HUES6 (cell line): ENCODE measurements around the gene RHOT2.

ENCODE experiments used
- H3K27ac ChIP-seq: 2 replicates; pipeline ENCODE4 v1.7.0; 2013; ENCODE audit warnings: low read depth, mild to moderate bottlenecking, low read length, inconsistent platforms
- H3K27me3 ChIP-seq: 2 replicates; pipeline ENCODE4 v1.6.1; 2013; ENCODE audit warnings: low read length; ENCODE audit not compliant: control insufficient read depth, insufficient read depth
- H3K36me3 ChIP-seq: 2 replicates; pipeline ENCODE4 v1.6.1; 2013; ENCODE audit warnings: low read length; ENCODE audit not compliant: control insufficient read depth, insufficient read depth
- H3K4me1 ChIP-seq: 2 replicates; pipeline ENCODE4 v1.6.1; 2013; ENCODE audit warnings: low read length; ENCODE audit not compliant: control insufficient read depth, insufficient read depth
- H3K4me3 ChIP-seq: 2 replicates; pipeline ENCODE4 v1.5.1; 2013; ENCODE audit warnings: low read depth, low read length
- H3K9ac ChIP-seq: one replicate; pipeline ENCODE4 v1.6.1; 2013; ENCODE audit warnings: mild to moderate bottlenecking, low read length
- H3K9me3 ChIP-seq: 2 replicates; pipeline ENCODE4 v1.6.1; 2013; ENCODE audit warnings: low read depth, low read length; ENCODE audit not compliant: control insufficient read depth, insufficient read depth

The RHOT2 gene

DNA sequence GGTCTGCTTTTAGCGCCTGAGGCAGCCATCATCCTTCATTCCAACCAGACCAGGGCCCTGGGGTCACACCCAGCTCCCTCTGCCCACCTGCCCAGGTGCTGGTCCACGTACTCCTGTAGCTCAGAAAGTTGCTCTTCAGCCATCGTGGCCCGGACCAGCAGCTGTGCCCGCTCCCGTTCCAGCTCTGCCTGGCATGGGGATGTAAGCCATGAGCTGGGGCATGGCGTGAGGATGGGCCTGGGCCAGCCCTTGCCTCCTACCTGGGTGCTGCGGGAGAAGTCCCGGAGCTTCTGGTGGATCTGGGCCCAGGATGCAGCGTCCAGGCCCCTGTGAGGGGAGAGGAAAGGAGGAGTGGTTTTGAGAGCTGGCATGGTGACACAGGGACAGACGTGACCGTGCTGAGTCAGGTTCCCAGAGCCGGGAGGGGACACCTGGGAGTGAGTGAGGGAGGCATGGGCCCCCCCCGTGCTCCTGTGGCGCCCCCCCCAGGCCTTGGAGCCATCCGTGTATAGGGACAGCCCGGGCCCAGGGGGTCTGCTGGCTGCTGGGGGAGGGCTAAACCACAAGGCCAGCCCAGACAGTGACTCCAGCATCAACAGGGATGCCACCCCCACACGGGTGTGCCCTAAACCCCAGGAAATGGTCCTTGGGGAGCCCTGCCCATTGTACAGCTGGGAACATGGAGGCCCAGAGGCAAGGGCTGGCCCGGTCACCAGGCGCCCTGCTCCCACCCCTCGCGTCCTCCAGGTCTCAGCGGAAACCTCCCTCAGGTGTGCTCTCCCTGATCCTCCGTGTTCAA lies 55.1 kb downstream of the RHOT2 start:
- H3K9ac ChIP-seq = no peak overlapping the region
- H3K4me3 ChIP-seq = no peak overlapping the region
- peaks cover 22% of the 10 kb centered on the region for H3K27me3 ChIP-seq
- no peak overlapping the region for H3K27ac ChIP-seq
- H3K36me3 ChIP-seq = peaks cover 6% of the 10 kb centered on the region
- peaks cover 11% of the 10 kb centered on the region for H3K4me1 ChIP-seq
- H3K9me3 ChIP-seq = no peaks in the 10 kb centered on the region

GRCh38 chr16:723695-724094 lies 55.8 kb downstream of the RHOT2 start:
- peaks cover 22% of the 10 kb centered on the region for H3K27me3 ChIP-seq
- peaks cover 14% of the 10 kb centered on the region for H3K4me1 ChIP-seq
- no peak overlapping the region for H3K27ac ChIP-seq
- H3K4me3 ChIP-seq = no peak overlapping the region
- H3K9me3 ChIP-seq = no peaks in the 10 kb centered on the region
- H3K36me3 ChIP-seq = peaks cover 6% of the 10 kb centered on the region
- H3K9ac ChIP-seq = no peak overlapping the region
